Thyroid gland (tissue), 4 donors: ENCODE measurements around the gene MGAT1.
A peak's percentile ranks its signal among the peaks of the same experiment; 100 is the strongest.

Experiments used
- POLR2A ChIP-seq, 2 donors: fragments of 450-650 bp; IDR thresholded peaks; one replicate each; pipeline ENCODE4 v1.6.1; 2017; ENCODE audit warnings: antibody characterized with exemption in 2 of 2, mild to moderate bottlenecking in 2 of 2, moderate library complexity in 1 of 2
- TF ChIP-seq, protein P1 (sequence below), 6 experiments: fragments of 200-600 bp in 3 of 6; fragments of 450-650 bp in 3 of 6; sonication (generic) in 3 of 6; IDR thresholded peaks; one replicate each; pipeline ENCODE4 v1.5.1; 2016 to 2019; ENCODE audit warnings: antibody characterized with exemption in 6 of 6, mild to moderate bottlenecking in 2 of 6, inconsistent platforms in 1 of 6, moderate library complexity in 1 of 6

DNA sequence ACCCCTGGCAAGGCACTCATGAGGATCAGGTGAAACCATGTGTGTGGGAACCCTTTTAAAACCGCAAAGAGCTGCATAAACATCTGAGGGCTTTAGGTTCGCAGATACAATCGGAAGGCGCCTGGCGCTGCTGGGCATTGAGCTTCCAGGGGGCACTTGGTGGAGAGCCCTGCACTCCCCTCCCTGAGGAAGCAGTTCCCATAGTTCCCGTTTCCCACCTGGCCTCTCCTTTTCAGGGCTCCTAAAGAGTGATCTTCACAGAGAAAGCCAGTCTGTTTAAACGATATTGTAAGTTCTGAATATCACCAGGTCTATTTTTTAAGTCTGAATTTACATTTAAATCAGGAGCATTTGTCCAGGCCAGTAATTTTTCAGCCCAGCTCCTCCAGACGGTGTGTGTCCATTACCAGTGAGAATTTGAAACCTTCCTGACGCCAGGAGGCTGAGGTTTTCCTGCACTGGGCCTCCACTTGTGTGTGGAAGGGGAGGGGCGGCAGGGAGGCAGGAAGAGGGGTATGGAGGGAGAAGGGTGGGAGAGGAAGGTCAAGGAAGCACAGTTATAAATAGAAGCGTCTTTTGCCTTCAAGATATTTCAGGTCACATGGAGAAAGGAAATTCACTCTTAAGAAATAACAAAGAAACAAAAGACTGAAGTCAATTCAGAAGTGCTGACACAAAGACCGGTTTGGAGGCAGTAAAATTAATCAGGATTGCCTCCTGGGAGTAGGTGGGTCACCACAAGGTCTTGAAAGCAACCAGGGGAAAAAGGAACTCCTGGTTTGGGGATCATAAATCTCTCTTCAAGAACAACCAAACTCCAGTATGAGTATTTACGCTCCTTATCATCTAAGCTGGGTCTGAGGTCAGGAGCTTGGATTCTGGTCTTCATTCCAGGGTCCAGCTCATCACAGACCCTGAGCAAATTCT, 14.3 kb upstream of the MGAT1 start:
- TF ChIP-seq, protein P1, sequence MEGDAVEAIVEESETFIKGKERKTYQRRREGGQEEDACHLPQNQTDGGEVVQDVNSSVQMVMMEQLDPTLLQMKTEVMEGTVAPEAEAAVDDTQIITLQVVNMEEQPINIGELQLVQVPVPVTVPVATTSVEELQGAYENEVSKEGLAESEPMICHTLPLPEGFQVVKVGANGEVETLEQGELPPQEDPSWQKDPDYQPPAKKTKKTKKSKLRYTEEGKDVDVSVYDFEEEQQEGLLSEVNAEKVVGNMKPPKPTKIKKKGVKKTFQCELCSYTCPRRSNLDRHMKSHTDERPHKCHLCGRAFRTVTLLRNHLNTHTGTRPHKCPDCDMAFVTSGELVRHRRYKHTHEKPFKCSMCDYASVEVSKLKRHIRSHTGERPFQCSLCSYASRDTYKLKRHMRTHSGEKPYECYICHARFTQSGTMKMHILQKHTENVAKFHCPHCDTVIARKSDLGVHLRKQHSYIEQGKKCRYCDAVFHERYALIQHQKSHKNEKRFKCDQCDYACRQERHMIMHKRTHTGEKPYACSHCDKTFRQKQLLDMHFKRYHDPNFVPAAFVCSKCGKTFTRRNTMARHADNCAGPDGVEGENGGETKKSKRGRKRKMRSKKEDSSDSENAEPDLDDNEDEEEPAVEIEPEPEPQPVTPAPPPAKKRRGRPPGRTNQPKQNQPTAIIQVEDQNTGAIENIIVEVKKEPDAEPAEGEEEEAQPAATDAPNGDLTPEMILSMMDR (IDR thresholded peaks at IDR 0.05) = peak in 1 of 6 experiments; percentile 7
- peak in 1 of 2 donors; percentile 40 for TF ChIP-seq POLR2A (IDR thresholded peaks at IDR 0.05)
